MG63 (cell line): ENCODE results near the gene GATC. TPM values are rescaled to one million over a fixed set of nuclear protein-coding genes. Genes with fewer than 3 reads are reported as not detected.

Experiments
- DNase-seq: peaks from one replicate; pipeline ENCODE4 v3.0.0-alpha.2; 2020
- H3K27me3 ChIP-seq: fragments of 250-450 bp; sonication (Bioruptor Pico); 2 replicates; pipeline ENCODE4 v1.5.1; 2020; ENCODE audit warnings: mild to moderate bottlenecking, moderate library complexity
- H3K36me3 ChIP-seq: fragments of 250-450 bp; sonication (Bioruptor Pico); 2 replicates; pipeline ENCODE4 v1.5.1; 2020; ENCODE audit warnings: mild to moderate bottlenecking, moderate library complexity
- H3K4me3 ChIP-seq: fragments of 250-450 bp; sonication (Bioruptor Pico); 2 replicates; pipeline ENCODE4 v1.5.1; 2020; ENCODE audit warnings: mild to moderate bottlenecking, moderate library complexity
- H3K9me3 ChIP-seq: fragments of 250-450 bp; sonication (Bioruptor Pico); 2 replicates; pipeline ENCODE4 v1.5.1; 2020; ENCODE audit warnings: mild to moderate bottlenecking, moderate library complexity
- total RNA-seq: library from RNA; depleted of rRNA; stranded (reverse); fragments of >200 nt; shearing (Covaris generic); gene quantifications from 2 replicates; pipeline ENCODE4 v1.2.3, GENCODE V29; 2014; ENCODE audit warnings: low replicate concordance; rRNA removed

Gene GATC
- total RNA-seq, 1 experiment from 2014 or later: 14.8 TPM

DNA sequence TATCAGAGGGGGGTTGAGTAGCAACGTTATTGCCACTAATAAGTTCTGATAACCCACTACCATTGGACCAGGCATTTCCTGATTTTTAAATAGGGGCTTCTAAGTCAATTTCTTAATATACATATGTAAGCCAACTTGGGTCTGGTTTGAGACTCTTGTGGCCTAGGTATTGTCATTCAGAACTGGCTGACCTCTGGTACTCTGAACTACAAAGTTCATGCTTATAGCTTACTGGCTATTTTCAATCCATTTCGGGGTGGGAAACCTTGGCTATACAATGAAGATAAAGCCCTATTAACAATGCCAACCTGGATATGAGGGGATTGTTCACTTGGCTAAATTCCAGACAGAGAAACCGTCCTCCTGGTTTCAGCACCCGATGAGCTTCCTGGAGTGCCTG, 58.3 kb downstream of the GATC start:
- no peak for DNase-seq
- no peaks in the 10 kb centered on the region for H3K27me3 ChIP-seq
- H3K4me3 ChIP-seq: no peak overlapping the region
- no peaks in the 10 kb centered on the region for H3K9me3 ChIP-seq
- peaks cover 42% of the 10 kb centered on the region for H3K36me3 ChIP-seq

DNA sequence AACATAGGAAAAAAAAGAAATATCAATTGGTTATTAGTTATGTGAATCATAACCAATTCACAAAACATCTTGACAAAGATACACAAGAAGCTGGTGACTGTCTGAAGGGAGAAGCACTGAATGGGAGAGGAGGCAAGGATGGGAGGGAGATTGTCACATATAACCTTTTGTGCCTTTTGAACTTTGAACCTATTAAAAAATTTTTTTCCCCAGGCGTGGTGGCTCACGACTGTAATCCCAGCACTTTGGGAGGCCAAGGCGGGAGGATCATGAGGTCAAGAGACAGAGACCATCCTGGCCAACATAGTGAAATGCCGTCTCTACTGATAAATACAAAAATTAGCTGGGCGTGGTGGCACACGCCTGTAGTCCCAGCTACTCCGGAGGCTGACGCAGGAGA, 62.3 kb downstream of the GATC start:
- peaks cover 20% of the 10 kb centered on the region for H3K36me3 ChIP-seq
- no peaks in the 10 kb centered on the region for H3K27me3 ChIP-seq
- H3K9me3 ChIP-seq: no peaks in the 10 kb centered on the region
- DNase-seq: no peak
- no peak overlapping the region for H3K4me3 ChIP-seq

Other genes starting within 250 kb of the GATC start
- 5,975 and 7,875 TPM in 2 replicates for gene RPLP0, start 245.3 kb upstream of the GATC start, total RNA-seq
- gene PXN, start 180.7 kb upstream of the GATC start, total RNA-seq: 6.4 and 11.5 TPM in 2 replicates
- gene RNU4-2, start 154.5 kb upstream of the GATC start, total RNA-seq: not detected in 2 replicates
- gene RNU4-1, start 153.2 kb upstream of the GATC start, total RNA-seq: not detected in 2 replicates
- 0.33 TPM in 1 of 2 replicates, not detected in the other for gene SIRT4, start 144.1 kb upstream of the GATC start, total RNA-seq
- gene PLA2G1B, start 118.7 kb upstream of the GATC start, total RNA-seq: not detected in 2 replicates
- not detected in 2 replicates for gene MSI1, start 77.3 kb upstream of the GATC start, total RNA-seq
- 359 and 816 TPM in 2 replicates for gene COX6A1, start 8.3 kb upstream of the GATC start, total RNA-seq
- 40.3 and 41.4 TPM in 2 replicates for gene TRIAP1, start 60 bp upstream of the GATC start, total RNA-seq
- 332 and 366 TPM in 2 replicates for gene SRSF9, start 23.3 kb downstream of the GATC start, total RNA-seq
- 472 and 685 TPM in 2 replicates for gene DYNLL1, start 49.7 kb downstream of the GATC start, total RNA-seq
- gene COQ5, start 82.7 kb downstream of the GATC start, total RNA-seq: 17.1 and 27.0 TPM in 2 replicates
- gene RNF10, start 87.9 kb downstream of the GATC start, total RNA-seq: 64.1 and 102 TPM in 2 replicates
- gene POP5, start 135.0 kb downstream of the GATC start, total RNA-seq: 38.0 and 66.2 TPM in 2 replicates
- not detected in 2 replicates for gene CABP1, start 194.2 kb downstream of the GATC start, total RNA-seq
- 128 and 143 TPM in 2 replicates for gene MLEC, start 240.7 kb downstream of the GATC start, total RNA-seq